Parathyroid adenoma (tissue), 2 donors: ENCODE data around the gene PIP4K2C.
"Not testable (repeated sequence)": the region's sequence is repeated elsewhere in the genome, so short reads cannot be mapped to it uniquely, and the experiment has no call there.

ENCODE experiments used
- H2AFZ ChIP-seq: fragments of 300-600 bp; sonication (generic); one replicate; pipeline ENCODE4 v1.7.0; 2017; ENCODE audit warnings: antibody characterized with exemption, mild to moderate bottlenecking
- H3K27ac ChIP-seq: fragments of 300-600 bp; sonication (generic); one replicate; pipeline ENCODE4 v1.7.0; 2017
- H3K27me3 ChIP-seq: fragments of 300-600 bp; sonication (generic); one replicate; pipeline ENCODE4 v1.7.0; 2017; ENCODE audit warnings: low read length; ENCODE audit not compliant: control insufficient read depth, insufficient read depth
- H3K36me3 ChIP-seq: fragments of 300-600 bp; sonication (generic); one replicate; pipeline ENCODE4 v1.7.0; 2017; ENCODE audit warnings: low read length; ENCODE audit not compliant: control insufficient read depth, insufficient read depth
- H3K4me1 ChIP-seq: fragments of 300-600 bp; sonication (generic); one replicate; pipeline ENCODE4 v1.7.0; 2017; ENCODE audit warnings: control low read depth
- H3K4me2 ChIP-seq: fragments of 300-600 bp; sonication (generic); one replicate; pipeline ENCODE4 v1.7.0; 2017; ENCODE audit warnings: low read length
- H3K4me3 ChIP-seq: fragments of 300-600 bp; sonication (generic); one replicate; pipeline ENCODE4 v1.7.0; 2017; ENCODE audit warnings: low read depth, low read length
- H3K79me2 ChIP-seq: fragments of 300-600 bp; sonication (generic); one replicate; pipeline ENCODE4 v1.7.0; 2017; ENCODE audit warnings: control low read depth
- H3K9ac ChIP-seq: fragments of 300-600 bp; sonication (generic); one replicate; pipeline ENCODE4 v1.7.0; 2017; ENCODE audit warnings: mild to moderate bottlenecking
- H3K9me3 ChIP-seq: fragments of 300-600 bp; sonication (generic); one replicate; pipeline ENCODE4 v1.7.0; 2017; ENCODE audit warnings: low read length; ENCODE audit not compliant: control insufficient read depth
- CTCF ChIP-seq: fragments of 300-600 bp; sonication (generic); IDR thresholded peaks from one replicate; pipeline ENCODE4 v1.7.0; 2017; ENCODE audit warnings: antibody characterized with exemption, mild to moderate bottlenecking
- donor health status: primary hyperparathyroidism.

The PIP4K2C gene

DNA sequence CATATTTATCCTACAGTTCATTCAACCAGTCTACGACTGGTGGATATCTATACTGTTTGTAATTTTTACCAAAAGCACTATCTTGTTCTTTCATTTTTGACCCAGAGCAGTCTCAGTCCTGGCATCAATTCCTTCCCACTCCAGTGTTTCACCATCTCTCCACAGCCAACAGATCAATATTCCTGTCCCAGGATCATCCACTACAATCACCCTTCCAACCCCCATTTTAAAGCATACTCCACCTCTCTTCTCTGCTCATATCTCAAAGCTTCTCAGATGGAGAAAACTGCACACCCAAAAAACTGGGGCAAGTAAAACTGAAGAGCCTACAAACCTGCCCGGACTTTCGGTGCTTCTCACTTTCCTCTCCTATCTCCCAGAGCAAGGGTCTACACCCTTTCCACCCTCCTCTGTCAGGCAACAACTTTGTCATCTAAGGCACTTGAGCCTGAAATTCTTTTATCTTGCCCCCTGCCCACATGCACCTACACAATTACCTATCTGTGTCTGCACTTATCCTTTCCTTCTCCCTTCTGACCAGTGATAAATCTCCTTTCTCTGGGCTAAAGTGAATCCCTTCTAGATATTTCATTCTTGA is 4.1 kb upstream of the PIP4K2C start:
- Histone ChIP-seq H3K9ac (no peak overlapping the region), H3K4me3 (no peak overlapping the region), H2AFZ (no peak overlapping the region), H3K27ac (no peak overlapping the region), H3K4me1 (no peaks in the 10 kb centered on the region), H3K36me3 (no peaks in the 10 kb centered on the region), H3K9me3 (no peaks in the 10 kb centered on the region), H3K4me2 (no peak overlapping the region), H3K27me3 (no peaks in the 10 kb centered on the region), H3K79me2 (no peaks in the 10 kb centered on the region)
- no peak for TF ChIP-seq CTCF

- not testable (repeated sequence) for H3K4me1 ChIP-seq, H3K27ac ChIP-seq, H3K9me3 ChIP-seq, H3K9ac ChIP-seq, H2AFZ ChIP-seq, H3K36me3 ChIP-seq, H3K4me3 ChIP-seq, H3K79me2 ChIP-seq, H3K4me2 ChIP-seq, H3K27me3 ChIP-seq
Measured at GRCh38 chr12:57588951-57589610, 1.9 kb upstream of the PIP4K2C start.

- Histone ChIP-seq H3K27me3 (no peaks in the 10 kb centered on the region), H3K4me3 (peak overlapping the region; percentile 96), H2AFZ (peak overlapping the region; percentile 96), H3K9me3 (no peaks in the 10 kb centered on the region), H3K27ac (peak overlapping the region; percentile 71), H3K4me1 (no peaks in the 10 kb centered on the region), H3K79me2 (no peaks in the 10 kb centered on the region), H3K4me2 (peak overlapping the region; percentile 89), H3K9ac (no peak overlapping the region), H3K36me3 (no peaks in the 10 kb centered on the region)
- no peak for TF ChIP-seq CTCF
Measured at GRCh38 chr12:57590479-57590863, 521 bp upstream of the PIP4K2C start.

DNA sequence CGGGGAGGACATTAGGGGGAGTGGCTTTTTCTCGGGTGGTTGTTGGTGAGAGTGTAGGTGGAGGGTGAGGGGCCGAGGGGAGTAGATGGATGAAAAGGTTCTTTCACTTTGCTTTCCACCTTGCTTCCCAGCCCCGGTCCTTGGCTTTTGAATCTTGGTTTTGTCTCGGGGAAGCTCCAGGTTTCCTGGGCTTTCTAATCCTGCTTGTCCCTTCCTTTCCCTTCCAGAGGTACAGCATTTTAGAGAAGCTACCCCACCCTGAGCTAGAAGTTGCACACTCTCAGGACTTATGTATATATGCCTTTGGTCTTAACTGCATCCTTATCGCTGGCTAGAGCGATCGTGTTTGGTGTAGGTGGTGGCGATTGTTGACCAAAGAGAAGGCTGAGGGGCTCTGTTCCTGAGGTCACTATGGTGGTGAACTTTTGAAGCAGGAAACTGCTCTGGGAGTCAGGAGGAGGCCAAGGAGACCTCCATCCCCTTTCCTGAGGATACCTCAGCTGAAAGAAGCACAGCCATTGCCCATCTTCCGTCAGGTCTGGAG is 862 bp downstream of the PIP4K2C start:
- H3K27ac ChIP-seq, result peak overlapping the region; percentile 71
- no peak for TF ChIP-seq CTCF
- peak overlapping the region; percentile 89 for H3K4me2 ChIP-seq

DNA sequence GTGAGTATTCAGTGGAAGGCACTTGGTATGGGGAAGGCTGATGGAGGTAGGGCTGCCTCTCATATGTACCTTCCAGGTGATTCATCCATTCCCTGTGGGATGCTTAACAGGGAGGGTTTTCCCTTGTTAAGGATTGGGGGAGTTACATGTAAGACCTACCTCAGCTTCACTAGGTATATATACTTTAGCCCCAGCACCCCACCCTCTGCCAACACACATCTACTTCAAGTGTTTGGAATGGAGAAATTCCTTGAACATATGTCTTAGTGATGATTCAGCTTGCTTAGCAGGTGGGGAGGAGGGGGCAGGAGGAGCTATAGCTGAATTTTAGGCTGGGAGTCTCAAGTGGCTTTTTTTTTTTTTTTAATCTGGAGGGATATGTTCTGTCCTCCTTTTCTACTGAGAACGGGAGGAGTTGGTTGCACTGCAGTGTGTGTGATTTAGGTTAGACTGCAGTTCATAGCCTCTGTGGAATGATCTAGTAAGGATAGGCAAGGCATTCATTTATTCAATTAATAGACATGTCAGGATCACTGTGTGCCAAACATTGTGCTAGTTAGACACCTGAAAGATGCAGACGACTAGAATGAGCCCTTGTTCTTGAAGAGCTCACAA is 1.7 kb downstream of the PIP4K2C start:
- H3K4me2 ChIP-seq, result no peak overlapping the region
- H2AFZ ChIP-seq, result no peak overlapping the region
- H3K9ac ChIP-seq, result no peak overlapping the region
- TF ChIP-seq CTCF, result no peak
- no peak overlapping the region for H3K4me3 ChIP-seq
- no peaks in the 10 kb centered on the region for H3K4me1 ChIP-seq
- no peak overlapping the region for H3K27ac ChIP-seq
- H3K79me2 ChIP-seq, result no peaks in the 10 kb centered on the region
- H3K36me3 ChIP-seq, result no peaks in the 10 kb centered on the region
- no peaks in the 10 kb centered on the region for H3K9me3 ChIP-seq
- no peaks in the 10 kb centered on the region for H3K27me3 ChIP-seq

More for the DNA sequence above, 862 bp downstream of the PIP4K2C start:
- Histone ChIP-seq H3K27me3 (no peaks in the 10 kb centered on the region), H2AFZ (peak overlapping the region; percentile 96), H3K9me3 (no peaks in the 10 kb centered on the region), H3K4me1 (no peaks in the 10 kb centered on the region), H3K36me3 (no peaks in the 10 kb centered on the region), H3K9ac (no peak overlapping the region), H3K79me2 (no peaks in the 10 kb centered on the region), H3K4me3 (peak overlapping the region; percentile 96)
